CD14-positive monocyte (primary cell): ENCODE measurements around the gene FARP1. TPM values are rescaled to one million over a fixed set of nuclear protein-coding genes. Genes with fewer than 3 reads are reported as not detected.

Experiments
- DNase-seq, 3 donors: peaks; one replicate each; pipeline ENCODE4 v3.0.0-alpha.2; 2011 to 2022
- H2AFZ ChIP-seq: 2 replicates; pipeline ENCODE4 v1.6.0; 2012; ENCODE audit warnings: mild to moderate bottlenecking, low read depth, low read length, inconsistent platforms; ENCODE audit not compliant: insufficient read depth, poor library complexity, severe bottlenecking
- H3K27ac ChIP-seq, 2 donors: 1 replicate in 1 of 2; 2 replicates in 1 of 2; pipeline ENCODE4 v1.5.1; 2012 to 2013; ENCODE audit warnings: low read length in 2 of 2, control low read depth in 1 of 2, inconsistent platforms in 1 of 2, low read depth in 1 of 2, mild to moderate bottlenecking in 1 of 2
- H3K27me3 ChIP-seq, 2 donors: one replicate each; pipeline versions ENCODE4 v1.6.0 to v1.6.1; 2011 to 2013; ENCODE audit warnings: low read length in 2 of 2; ENCODE audit not compliant: control insufficient read depth in 2 of 2, insufficient read depth in 2 of 2
- H3K36me3 ChIP-seq, 2 donors: replicated peaks in 1 of 2; 1 replicate in 1 of 2; 2 replicates in 1 of 2; pipeline versions ENCODE4 v1.5.1 to v1.6.1; 2012 to 2013; ENCODE audit warnings: low read length in 2 of 2, control low read depth in 1 of 2, inconsistent platforms in 1 of 2, mild to moderate bottlenecking in 1 of 2; ENCODE audit not compliant: insufficient read depth in 2 of 2, control insufficient read depth in 1 of 2
- H3K4me1 ChIP-seq, 2 donors: 1 replicate in 1 of 2; 2 replicates in 1 of 2; pipeline versions ENCODE4 v1.5.1 to v1.6.1; 2012 to 2013; ENCODE audit warnings: low read length in 2 of 2, control low read depth in 1 of 2, inconsistent platforms in 1 of 2, mild to moderate bottlenecking in 1 of 2, moderate library complexity in 1 of 2; ENCODE audit not compliant: insufficient read depth in 2 of 2, control insufficient read depth in 1 of 2
- H3K4me2 ChIP-seq: replicated peaks from 2 replicates; pipeline ENCODE3; 2012; ENCODE audit warnings: low read length, moderate library complexity, mild to moderate bottlenecking; ENCODE audit not compliant: poor library complexity, severe bottlenecking; ENCODE audit errors: extremely low read depth
- H3K4me3 ChIP-seq, 3 experiments: fragments of 200-600 bp in 1 of 3; sonication (generic) in 1 of 3; replicated peaks in 1 of 3; 1 replicate in 2 of 3; 2 replicates in 1 of 3; pipeline ENCODE4 v1.5.1; 2011 to 2013; ENCODE audit warnings: low read length in 3 of 3, mild to moderate bottlenecking in 3 of 3, control low read depth in 2 of 3, low read depth in 2 of 3, inconsistent platforms in 1 of 3, moderate library complexity in 1 of 3
- H3K79me2 ChIP-seq: 2 replicates; pipeline ENCODE4 v1.6.0; 2012; ENCODE audit warnings: mild to moderate bottlenecking, control low read depth, inconsistent platforms, low read length, moderate library complexity; ENCODE audit not compliant: insufficient read depth
- H3K9ac ChIP-seq: 2 replicates; pipeline ENCODE4 v1.6.0; 2017; ENCODE audit warnings: low read length, mild to moderate bottlenecking; ENCODE audit not compliant: insufficient read depth, poor library complexity, severe bottlenecking
- H3K9me3 ChIP-seq, 2 donors: replicated peaks in 1 of 2; 1 replicate in 1 of 2; 2 replicates in 1 of 2; pipeline versions ENCODE4 v1.5.1 to v1.6.1; 2012 to 2013; ENCODE audit warnings: low read length in 2 of 2, control low read depth in 1 of 2; ENCODE audit not compliant: control insufficient read depth in 1 of 2, insufficient read depth in 1 of 2
- H4K20me1 ChIP-seq: 2 replicates; pipeline ENCODE4 v1.6.0; 2012; ENCODE audit warnings: mild to moderate bottlenecking, low read length, control low read depth, moderate library complexity; ENCODE audit not compliant: insufficient read depth
- H3K27ac Mint-ChIP-seq, 7 donors: one replicate each; pipeline ENCODE4 v1.8.0; 2020; ENCODE audit warnings: mild to moderate bottlenecking in 7 of 7, mixed read lengths in 7 of 7, moderate library complexity in 6 of 7, inconsistent platforms in 2 of 7
- H3K27me3 Mint-ChIP-seq, 3 donors: one replicate each; pipeline ENCODE4 v1.8.0; 2021 to 2022; ENCODE audit warnings: low read depth in 3 of 3, mild to moderate bottlenecking in 3 of 3, mixed read lengths in 3 of 3, moderate library complexity in 3 of 3, inconsistent platforms in 1 of 3
- H3K36me3 Mint-ChIP-seq, 2 donors: one replicate each; pipeline ENCODE4 v1.8.0; 2020; ENCODE audit warnings: mixed read lengths in 2 of 2, inconsistent platforms in 1 of 2, mild to moderate bottlenecking in 1 of 2
- H3K4me1 Mint-ChIP-seq: one replicate; pipeline ENCODE4 v1.8.0; 2020; ENCODE audit warnings: mild to moderate bottlenecking, mixed read lengths
- H3K4me3 Mint-ChIP-seq, 2 donors: one replicate each; pipeline ENCODE4 v1.8.0; 2020; ENCODE audit warnings: mild to moderate bottlenecking in 2 of 2, mixed read lengths in 2 of 2, moderate library complexity in 1 of 2
- H3K9me3 Mint-ChIP-seq, 7 donors: one replicate each; pipeline ENCODE4 v1.8.0; 2020 to 2022; ENCODE audit warnings: mixed read lengths in 7 of 7, mild to moderate bottlenecking in 6 of 7, moderate library complexity in 6 of 7, inconsistent platforms in 2 of 7
- CTCF ChIP-seq: fragments of 200-600 bp; IDR thresholded peaks from one replicate; pipeline ENCODE4 v1.8.0; 2022; ENCODE audit warnings: antibody characterized with exemption, mild to moderate bottlenecking
- WGBS: methylation state at CpG from one replicate; pipeline ENCODE4 v1.1.5; 2013; ENCODE audit warnings: missing lambda C conversion rate; ENCODE audit not compliant: insufficient coverage; 5-methylcytosine and 5-hydroxymethylcytosine counted together
- intact Hi-C, 2 donors: fragments of 100-400 bp; cut with micrococcal nuclease; formaldehyde crosslinking; loops; one replicate each; pipeline versions ENCODE4 v1.15.0 to v1.15.1; 2023
- polyA plus RNA-seq, 3 donors: library from polyadenylated mRNA; depleted of rRNA in 1 of 3; unstranded in 2 of 3; stranded (reverse) in 1 of 3; fragments of 300-500 nt in 2 of 3; fragments of >200 nt in 1 of 3; fragmentation: Illumina TruSeq in 2 of 3; gene quantifications; 1 replicate in 2 of 3; 2 replicates in 1 of 3; pipeline ENCODE4 v1.2.3, GENCODE V29; 2012 to 2021
- small RNA-seq: library from RNA; depleted of rRNA; stranded (forward); fragments of <200 nt; gene quantifications from one replicate; pipeline ENCODE3, GENCODE V24; 2012; ENCODE audit warnings: low read depth; ENCODE audit not compliant: insufficient read length

The FARP1 gene
- polyA plus RNA-seq, 3 donors, result 0.01 to 0.16 (median 0.12) TPM

- H3K27me3 ChIP-seq, result no peaks in the 10 kb centered on the region
- intact Hi-C loops, result no loop called here
- no CpG with 5 or more reads among the region's 1 CpG for WGBS
- no peak overlapping the region for H3K4me2 ChIP-seq
- no peak for TF ChIP-seq CTCF
- no peak overlapping the region for H3K9ac ChIP-seq
- H3K4me3 Mint-ChIP-seq, result no peak overlapping the region
- H3K36me3 ChIP-seq, result peaks cover 7 to 41% of the 10 kb centered on the region in 2 donors
- H3K27ac Mint-ChIP-seq, result peak overlapping the region in 5 of 7 donors; percentile 7 to 60 (median 21)
- peaks cover 51 to 56% of the 10 kb centered on the region in 2 donors for H3K36me3 Mint-ChIP-seq
- no peaks in the 10 kb centered on the region for H3K9me3 ChIP-seq
- no peak for DNase-seq
- H3K4me1 ChIP-seq, result peaks cover 21 to 27% of the 10 kb centered on the region in 2 donors
- no peak overlapping the region for H3K4me3 ChIP-seq
- peaks cover 94% of the 10 kb centered on the region for H3K79me2 ChIP-seq
- H4K20me1 ChIP-seq, result peaks cover 63% of the 10 kb centered on the region
- H3K9me3 Mint-ChIP-seq, result peaks cover 0 to 2% (median 0%) of the 10 kb centered on the region in 7 donors
- H3K4me1 Mint-ChIP-seq, result peaks cover 32% of the 10 kb centered on the region
- H3K27me3 Mint-ChIP-seq, result peaks cover 0 to 5% (median 2%) of the 10 kb centered on the region in 3 donors
- H3K27ac ChIP-seq, result peak overlapping the region in 1 of 2 donors; percentile 46
- no peak overlapping the region for H2AFZ ChIP-seq
Observed at GRCh38 chr13:98504029-98504351, 361.1 kb downstream of the FARP1 start.

- Histone ChIP-seq H3K4me3 (no peak overlapping the region), H3K79me2 (peaks cover 91% of the 10 kb centered on the region), H3K4me2 (no peak overlapping the region), H3K9me3 (no peaks in the 10 kb centered on the region), H3K27me3 (no peaks in the 10 kb centered on the region), H3K4me1 (peaks cover 21 to 28% of the 10 kb centered on the region in 2 donors), H3K36me3 (peaks cover 4 to 37% of the 10 kb centered on the region in 2 donors), H4K20me1 (peaks cover 59% of the 10 kb centered on the region), H3K9ac (no peak overlapping the region), H2AFZ (no peak overlapping the region), H3K27ac (peak overlapping the region in 1 of 2 donors; percentile 46)
- 80% methylated on average over 1 of the region's 12 CpGs for WGBS
- no peak overlapping the region for H3K4me3 Mint-ChIP-seq
- intact Hi-C loops, result no loop called here
- peaks cover 37% of the 10 kb centered on the region for H3K4me1 Mint-ChIP-seq
- no peak for TF ChIP-seq CTCF
- peaks cover 0 to 5% (median 2%) of the 10 kb centered on the region in 3 donors for H3K27me3 Mint-ChIP-seq
- peak overlapping the region in 3 of 7 donors; percentile 21 to 54 (median 46) for H3K27ac Mint-ChIP-seq
- peaks cover 0 to 2% (median 0%) of the 10 kb centered on the region in 7 donors for H3K9me3 Mint-ChIP-seq
- peak in 1 of 3 donors; percentile 24 for DNase-seq
- H3K36me3 Mint-ChIP-seq, result peaks cover 46 to 51% of the 10 kb centered on the region in 2 donors
Observed at GRCh38 chr13:98504371-98504963, 361.6 kb downstream of the FARP1 start.

Small RNAs within 50 kb of the gene (small RNA-seq; reads per million reads assigned to genes)
- not detected for gene MIR3170

Other genes starting within 250 kb of the FARP1 start
- gene IPO5, start 189.4 kb upstream of the FARP1 start, polyA plus RNA-seq, result 10 to 100 TPM; 17.5 to 21.6 (median 20.7) TPM
- not detected for gene RNF113B, start 34.2 kb downstream of the FARP1 start, polyA plus RNA-seq